GM19023 (cell line): Measurements from ENCODE around the gene KRTAP5-8.
"Not testable (repeated sequence)": the region's sequence is repeated elsewhere in the genome, so short reads cannot be mapped to it uniquely, and the experiment has no call there.

Source experiments
- ATAC-seq: cut with Tn5 transposase; IDR thresholded peaks from one replicate; pipeline ENCODE4 v1.9.1; 2021; ENCODE audit warnings: mild to moderate bottlenecking, moderate library complexity; ENCODE audit not compliant: unreplicated experiment

KRTAP5-8 gene

DNA sequence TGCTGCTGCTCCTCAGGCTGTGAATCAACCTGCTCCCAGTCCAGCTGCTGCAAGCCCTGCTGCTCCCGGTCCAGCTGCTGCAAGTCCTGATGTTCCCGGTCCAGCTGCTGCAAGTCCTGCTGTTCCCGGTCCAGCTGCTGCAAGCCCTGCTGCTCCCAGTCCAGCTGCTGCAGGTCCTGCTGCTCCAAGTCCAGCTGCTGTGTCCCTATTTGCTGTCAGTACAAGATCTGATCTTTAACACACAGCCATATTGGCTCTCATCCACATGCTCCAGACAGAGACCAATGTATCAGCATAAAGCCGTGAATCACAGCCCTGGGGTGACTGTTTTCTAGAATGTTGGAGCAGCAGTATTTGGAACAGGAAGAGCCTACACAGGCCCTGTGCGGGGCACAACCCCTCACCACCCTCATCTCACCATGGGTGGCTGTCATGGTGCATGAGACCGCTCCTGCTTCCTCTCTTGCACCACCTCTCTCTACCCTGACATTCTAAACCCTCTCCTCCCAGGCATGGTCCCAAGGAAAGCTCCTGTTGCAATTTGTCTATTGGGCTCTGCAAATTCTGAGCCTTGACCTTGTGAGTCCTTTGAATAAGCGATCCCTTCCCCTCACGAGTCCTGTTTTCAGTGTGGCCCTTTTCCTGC lies 31.0 kb downstream of the KRTAP5-8 start:
- ATAC-seq, result no peak

- not testable (repeated sequence) for ATAC-seq
Measured at GRCh38 chr11:71571101-71571850, 33.5 kb downstream of the KRTAP5-8 start.

- ATAC-seq, result no peak
Measured at GRCh38 chr11:71572811-71573210, 35.0 kb downstream of the KRTAP5-8 start.

- no peak for ATAC-seq
Measured at GRCh38 chr11:71574418-71574817, 36.6 kb downstream of the KRTAP5-8 start.

GRCh38 chr11:71575723-71576424 lies 38.0 kb downstream of the KRTAP5-8 start:
- no peak for ATAC-seq

DNA sequence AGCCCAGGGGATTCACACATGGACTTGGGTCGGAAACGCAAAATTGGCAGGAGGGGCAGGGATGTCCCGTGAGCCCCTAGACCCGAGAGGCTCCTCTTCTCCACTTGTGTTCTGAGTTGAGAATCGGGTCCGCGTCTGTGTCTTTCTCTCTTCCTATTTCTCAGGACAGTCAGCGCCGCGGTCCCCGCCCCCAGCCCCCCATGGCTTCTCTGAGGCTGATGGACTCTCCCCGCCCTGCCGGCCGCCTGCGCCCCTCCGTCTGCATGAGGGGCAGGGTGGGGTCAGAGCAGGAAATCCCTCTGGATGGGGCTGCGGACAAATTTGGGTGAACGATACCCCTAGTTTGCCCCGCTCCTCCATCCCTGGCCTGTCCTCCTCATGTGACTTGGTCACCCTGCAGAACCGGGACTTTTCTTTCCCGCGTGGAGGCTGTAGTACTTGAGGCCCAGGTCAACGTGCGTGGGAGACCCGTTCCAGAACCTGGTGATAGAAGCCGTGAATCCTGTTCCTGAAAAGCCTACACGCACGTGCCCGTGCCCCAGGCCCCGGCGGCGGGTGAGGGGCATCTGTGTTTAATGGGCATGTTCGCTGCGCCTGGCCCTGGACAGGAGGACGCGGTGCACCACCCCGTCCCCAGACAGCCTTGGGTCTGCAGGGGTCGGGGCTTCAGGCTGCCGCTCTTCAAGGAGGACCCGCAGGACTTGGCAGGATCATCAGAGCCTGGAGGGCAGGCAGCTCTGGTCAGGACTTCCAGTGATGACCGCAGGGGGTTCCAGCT lies 39.1 kb downstream of the KRTAP5-8 start:
- not testable (repeated sequence) for ATAC-seq

DNA sequence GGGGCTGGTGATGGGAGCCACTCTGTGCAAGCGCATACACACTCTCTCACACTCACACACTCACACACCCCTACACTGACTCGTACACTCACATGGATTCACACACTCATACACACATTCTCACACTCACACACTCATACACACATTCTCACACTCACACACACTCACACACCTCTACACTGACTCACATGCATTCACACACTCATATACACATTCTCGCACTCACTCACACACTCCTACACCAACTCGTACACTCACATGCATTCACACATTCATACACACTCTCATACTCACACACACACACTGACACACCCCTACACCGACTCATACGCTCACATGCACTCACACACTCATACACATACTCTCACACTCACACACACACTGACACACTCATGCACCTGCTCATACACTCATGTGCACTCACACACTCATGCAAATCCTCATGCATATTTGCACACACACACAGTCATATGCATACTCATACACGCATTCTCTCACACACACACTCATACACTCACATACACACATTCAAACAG lies 39.7 kb downstream of the KRTAP5-8 start:
- no peak for ATAC-seq

DNA sequence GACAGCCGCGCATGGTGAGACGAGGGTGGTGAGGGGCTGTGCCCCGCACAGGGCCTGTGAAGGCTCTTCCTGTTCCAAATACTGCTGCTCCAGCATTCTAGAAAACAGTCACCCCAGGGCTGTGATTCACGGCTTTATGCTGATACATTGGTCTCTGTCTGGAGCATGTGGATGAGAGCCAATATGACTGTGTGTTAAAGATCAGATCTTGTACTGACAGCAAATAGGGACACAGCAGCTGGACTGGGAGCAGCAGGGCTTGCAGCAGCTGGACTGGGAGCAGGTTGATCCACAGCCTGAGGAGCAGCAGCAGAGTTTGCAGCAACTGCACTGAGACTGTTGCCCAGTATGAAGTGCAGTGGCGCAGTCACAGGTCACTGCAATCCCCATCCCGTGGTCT lies 41.7 kb downstream of the KRTAP5-8 start:
- not testable (repeated sequence) for ATAC-seq

DNA sequence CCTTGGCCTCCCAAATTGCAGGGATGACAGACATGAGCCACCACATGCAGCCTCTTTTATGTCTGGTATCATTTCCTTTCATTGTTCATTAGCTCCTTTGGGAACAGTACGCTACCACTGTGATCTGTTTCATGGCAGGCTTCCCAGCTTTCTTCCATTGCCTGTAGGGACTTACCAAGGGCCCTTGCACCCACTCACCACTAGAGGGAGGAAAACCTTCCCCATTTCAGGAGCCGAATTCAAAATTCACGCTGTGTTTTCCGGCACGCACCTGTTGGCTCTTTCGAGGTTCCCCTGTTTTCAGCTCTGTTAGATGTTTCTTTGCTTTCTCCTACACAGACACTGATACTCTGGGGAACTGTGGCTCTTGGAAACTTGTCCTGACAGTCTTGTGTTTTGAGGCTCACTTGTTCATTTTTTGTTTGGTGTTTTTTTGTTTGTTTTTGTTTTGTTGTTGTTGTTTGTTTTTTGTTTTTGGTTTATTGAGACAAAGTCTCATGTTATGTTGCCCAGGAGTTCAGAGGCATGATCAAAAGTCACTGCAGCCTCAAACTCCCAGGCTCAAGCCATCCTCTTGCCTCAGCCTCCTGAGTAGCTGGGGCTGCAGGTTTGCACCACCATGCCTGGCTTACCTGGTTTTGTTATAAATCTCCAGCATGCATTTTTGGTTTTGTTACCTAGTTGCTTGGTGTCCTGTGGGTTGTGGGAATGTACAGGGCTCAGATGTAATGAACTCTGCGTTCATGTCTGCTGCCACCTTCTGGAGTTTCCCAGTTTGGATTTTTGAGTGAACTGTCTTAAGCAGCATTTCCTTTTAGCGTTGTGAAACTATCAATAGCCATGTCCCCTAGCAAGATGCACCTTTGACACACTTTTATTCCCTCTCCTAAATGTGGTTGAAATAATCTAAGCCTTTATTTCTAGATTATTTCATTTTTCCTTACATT lies 42.5 kb downstream of the KRTAP5-8 start:
- no peak for ATAC-seq

DNA sequence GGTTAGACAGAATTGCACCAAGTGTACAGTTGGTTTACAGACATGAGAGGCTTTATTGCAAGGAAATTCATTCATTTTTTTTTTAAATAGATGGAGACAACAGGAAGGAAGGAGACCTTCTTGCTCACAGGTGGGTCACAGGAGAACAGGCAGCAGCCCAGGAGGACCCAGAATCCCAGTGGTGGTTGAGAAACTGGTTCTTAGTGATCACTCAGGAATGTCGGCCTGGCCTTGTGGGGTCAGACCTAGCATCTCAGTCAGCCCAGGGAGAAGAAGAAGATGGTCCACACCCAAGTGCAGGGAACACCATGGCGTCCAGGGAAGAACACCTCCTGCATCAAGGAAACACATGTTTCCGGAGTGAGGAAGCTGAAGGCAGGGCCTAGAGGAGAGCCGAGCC lies 44.0 kb downstream of the KRTAP5-8 start:
- no peak for ATAC-seq

- ATAC-seq, result no peak
Measured at GRCh38 chr11:71582309-71582895, 44.6 kb downstream of the KRTAP5-8 start, which contains the start of gene KRTAP5-11. TSS of gene KRTAP5-11 (minus strand) at chr11:71582875. CDS start at chr11:71582837, 38 bp downstream.

DNA sequence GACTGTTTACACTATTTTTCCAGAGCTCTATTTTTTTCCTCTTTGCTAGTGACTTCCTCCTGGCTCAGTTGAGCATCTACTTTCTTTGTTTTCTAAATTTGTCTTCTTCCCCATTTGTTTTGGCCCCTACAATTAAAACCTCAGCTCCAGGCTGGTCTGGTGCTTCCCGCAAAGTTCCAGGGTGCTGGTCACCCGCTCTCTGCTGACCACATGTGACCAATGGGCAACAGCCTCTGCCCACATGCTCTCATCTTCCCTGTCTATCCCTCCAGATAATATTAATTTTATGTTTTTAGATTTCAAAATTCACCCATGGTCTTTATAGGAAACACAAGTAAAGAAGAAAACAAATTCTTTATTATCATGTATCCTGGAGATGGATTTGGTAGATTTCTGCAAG lies 45.1 kb downstream of the KRTAP5-8 start:
- ATAC-seq, result not testable (repeated sequence)

DNA sequence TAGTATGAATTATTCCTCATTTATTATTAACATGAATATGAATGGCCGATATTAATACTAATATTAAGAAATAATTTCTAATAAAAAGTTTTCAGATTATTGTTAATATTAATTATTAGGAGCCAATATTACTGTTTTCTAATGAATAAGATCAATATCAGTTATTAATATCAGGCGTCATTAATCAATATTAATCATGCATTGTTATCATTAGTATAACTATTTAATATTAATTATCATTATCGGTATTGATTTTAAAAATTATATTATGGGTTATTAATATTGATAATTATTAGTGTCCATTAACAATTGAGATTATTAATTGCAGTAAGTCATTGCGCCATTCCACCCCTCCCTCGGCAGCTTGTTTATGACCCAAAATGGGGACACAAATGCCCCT lies 47.8 kb downstream of the KRTAP5-8 start:
- not testable (repeated sequence) for ATAC-seq

DNA sequence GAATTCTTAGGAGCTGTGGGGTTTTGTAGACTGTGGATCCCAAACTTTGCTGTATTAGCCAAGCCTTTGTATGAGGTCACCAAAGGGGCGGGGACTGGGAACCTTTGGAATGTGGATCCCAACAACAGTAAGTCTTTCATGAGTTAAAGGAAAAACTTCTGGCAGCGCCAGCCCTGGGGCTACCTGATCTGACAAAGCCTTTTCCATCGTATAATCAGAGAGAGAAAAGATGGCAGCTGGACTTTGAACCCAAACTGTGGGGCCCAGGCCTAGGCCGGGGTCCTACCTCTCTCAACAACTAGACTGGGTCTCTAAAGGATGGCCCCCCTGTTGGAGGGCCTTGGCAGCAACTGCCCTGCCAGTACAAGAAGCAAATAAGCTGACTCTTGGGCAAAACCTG lies 50.5 kb downstream of the KRTAP5-8 start:
- not testable (repeated sequence) for ATAC-seq
